Suprapubic skin (tissue), 4 donors: ENCODE measurements around the gene MYO6.
"Not testable (repeated sequence)": the region's sequence is repeated elsewhere in the genome, so short reads cannot be mapped to it uniquely, and the experiment has no call there.

Source experiments
- EP300 ChIP-seq: sonication (generic); formaldehyde crosslinking; IDR thresholded peaks from one replicate; pipeline ENCODE4 v1.6.1; 2017; ENCODE audit warnings: antibody characterized with exemption
- POLR2A ChIP-seq, 2 donors: fragments of 450-650 bp; IDR thresholded peaks; one replicate each; pipeline ENCODE4 v1.6.1; 2017; ENCODE audit warnings: antibody characterized with exemption in 2 of 2, mild to moderate bottlenecking in 2 of 2, moderate library complexity in 2 of 2
- POLR2AphosphoS5 ChIP-seq, 3 donors: sonication (generic); formaldehyde crosslinking; IDR thresholded peaks; one replicate each; pipeline ENCODE4 v1.6.1; 2017; ENCODE audit warnings: antibody characterized with exemption in 3 of 3
- TF ChIP-seq, protein P1 (sequence below), 2 donors: fragments of 200-600 bp in 1 of 2; fragments of 450-650 bp in 1 of 2; sonication (generic) in 1 of 2; IDR thresholded peaks; one replicate each; pipeline ENCODE4 v1.5.1; 2016 to 2019; ENCODE audit warnings: antibody characterized with exemption in 2 of 2, mild to moderate bottlenecking in 1 of 2, moderate library complexity in 1 of 2

DNA sequence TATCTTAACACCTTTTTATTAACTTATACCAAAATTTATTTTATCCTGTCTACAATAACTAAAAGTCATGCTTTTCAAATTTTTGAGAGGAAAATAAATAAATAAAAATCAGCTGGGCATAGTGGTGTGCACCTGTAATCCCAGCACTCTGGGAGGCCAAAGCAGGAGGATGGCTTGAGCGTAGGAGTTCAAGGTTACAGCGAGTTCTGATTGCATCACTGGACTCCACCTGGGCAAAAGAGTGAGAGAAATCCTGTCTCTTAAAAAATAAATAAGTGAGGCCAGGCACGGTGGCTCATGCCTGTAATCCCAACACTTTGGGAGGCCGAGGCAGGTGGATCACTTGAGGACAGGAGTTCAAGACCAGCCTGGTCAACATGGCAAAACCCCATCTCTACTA, 40.7 kb upstream of the MYO6 start:
- TF ChIP-seq POLR2A (IDR thresholded peaks at IDR 0.05); POLR2AphosphoS5 (IDR thresholded peaks at IDR 0.05); EP300: not testable (repeated sequence)
- TF ChIP-seq, protein P1, sequence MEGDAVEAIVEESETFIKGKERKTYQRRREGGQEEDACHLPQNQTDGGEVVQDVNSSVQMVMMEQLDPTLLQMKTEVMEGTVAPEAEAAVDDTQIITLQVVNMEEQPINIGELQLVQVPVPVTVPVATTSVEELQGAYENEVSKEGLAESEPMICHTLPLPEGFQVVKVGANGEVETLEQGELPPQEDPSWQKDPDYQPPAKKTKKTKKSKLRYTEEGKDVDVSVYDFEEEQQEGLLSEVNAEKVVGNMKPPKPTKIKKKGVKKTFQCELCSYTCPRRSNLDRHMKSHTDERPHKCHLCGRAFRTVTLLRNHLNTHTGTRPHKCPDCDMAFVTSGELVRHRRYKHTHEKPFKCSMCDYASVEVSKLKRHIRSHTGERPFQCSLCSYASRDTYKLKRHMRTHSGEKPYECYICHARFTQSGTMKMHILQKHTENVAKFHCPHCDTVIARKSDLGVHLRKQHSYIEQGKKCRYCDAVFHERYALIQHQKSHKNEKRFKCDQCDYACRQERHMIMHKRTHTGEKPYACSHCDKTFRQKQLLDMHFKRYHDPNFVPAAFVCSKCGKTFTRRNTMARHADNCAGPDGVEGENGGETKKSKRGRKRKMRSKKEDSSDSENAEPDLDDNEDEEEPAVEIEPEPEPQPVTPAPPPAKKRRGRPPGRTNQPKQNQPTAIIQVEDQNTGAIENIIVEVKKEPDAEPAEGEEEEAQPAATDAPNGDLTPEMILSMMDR (IDR thresholded peaks at IDR 0.05) = not testable (repeated sequence)
